Loucy (cell line): ENCODE results near the gene MPP3.
A peak's percentile ranks its signal among the peaks of the same experiment; 100 is the strongest.

Source experiments
- EZH2phosphoT487 ChIP-seq: fragments of 200-600 bp; IDR thresholded peaks from 2 replicates; pipeline ENCODE4 v1.6.1; 2018; ENCODE audit warnings: antibody characterized with exemption, mild to moderate bottlenecking, moderate library complexity, borderline replicate concordance
- TF ChIP-seq, protein P1 (sequence below): fragments of 200-600 bp; sonication (generic); conservative IDR thresholded peaks from 2 replicates; pipeline ENCODE4 v1.5.1; 2014; ENCODE audit warnings: mild to moderate bottlenecking, antibody characterized with exemption, low read length

GRCh38 chr17:43873091-43873490, 40.1 kb upstream of the MPP3 start:
- TF ChIP-seq, protein P1, sequence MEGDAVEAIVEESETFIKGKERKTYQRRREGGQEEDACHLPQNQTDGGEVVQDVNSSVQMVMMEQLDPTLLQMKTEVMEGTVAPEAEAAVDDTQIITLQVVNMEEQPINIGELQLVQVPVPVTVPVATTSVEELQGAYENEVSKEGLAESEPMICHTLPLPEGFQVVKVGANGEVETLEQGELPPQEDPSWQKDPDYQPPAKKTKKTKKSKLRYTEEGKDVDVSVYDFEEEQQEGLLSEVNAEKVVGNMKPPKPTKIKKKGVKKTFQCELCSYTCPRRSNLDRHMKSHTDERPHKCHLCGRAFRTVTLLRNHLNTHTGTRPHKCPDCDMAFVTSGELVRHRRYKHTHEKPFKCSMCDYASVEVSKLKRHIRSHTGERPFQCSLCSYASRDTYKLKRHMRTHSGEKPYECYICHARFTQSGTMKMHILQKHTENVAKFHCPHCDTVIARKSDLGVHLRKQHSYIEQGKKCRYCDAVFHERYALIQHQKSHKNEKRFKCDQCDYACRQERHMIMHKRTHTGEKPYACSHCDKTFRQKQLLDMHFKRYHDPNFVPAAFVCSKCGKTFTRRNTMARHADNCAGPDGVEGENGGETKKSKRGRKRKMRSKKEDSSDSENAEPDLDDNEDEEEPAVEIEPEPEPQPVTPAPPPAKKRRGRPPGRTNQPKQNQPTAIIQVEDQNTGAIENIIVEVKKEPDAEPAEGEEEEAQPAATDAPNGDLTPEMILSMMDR: peak; percentile 47
- TF ChIP-seq EZH2phosphoT487: no peak
